Measurements from ENCODE around the gene BRPF3.
"Not testable (repeated sequence)": the region's sequence is repeated elsewhere in the genome, so short reads cannot be mapped to it uniquely, and the experiment has no call there.

Gene BRPF3

GRCh38 chr6:36200998-36201596 lies 4.6 kb downstream of the BRPF3 start:
- no peak for DNase-seq

GRCh38 chr6:36201612-36202011 lies 5.1 kb downstream of the BRPF3 start:
- no peak for DNase-seq

GRCh38 chr6:36202101-36202500 lies 5.6 kb downstream of the BRPF3 start:
- no peak for DNase-seq

GRCh38 chr6:36204068-36204753 lies 7.7 kb downstream of the BRPF3 start:
- peak; percentile 11 for DNase-seq

- DNase-seq = no peak
These were observed 10.6 kb downstream of the BRPF3 start for GRCh38 chr6:36207155-36207554.

GRCh38 chr6:36209606-36210005 lies 13.1 kb downstream of the BRPF3 start:
- DNase-seq = no peak

- no peak for DNase-seq
These were observed 13.6 kb downstream of the BRPF3 start for GRCh38 chr6:36210182-36210581.

GRCh38 chr6:36210886-36211595 lies 14.5 kb downstream of the BRPF3 start:
- no peak for DNase-seq

- no peak for DNase-seq
These were observed 20.0 kb downstream of the BRPF3 start for GRCh38 chr6:36216559-36216958.

- no peak for DNase-seq
These were observed 20.6 kb downstream of the BRPF3 start for GRCh38 chr6:36217188-36217587.

- no peak for DNase-seq
These were observed 21.4 kb downstream of the BRPF3 start for GRCh38 chr6:36217946-36218345.

GRCh38 chr6:36218516-36218915 lies 22.0 kb downstream of the BRPF3 start:
- DNase-seq = not testable (repeated sequence)

- DNase-seq = no peak
These were observed 22.5 kb downstream of the BRPF3 start for GRCh38 chr6:36219081-36219480.

- no peak for DNase-seq
These were observed 23.7 kb downstream of the BRPF3 start for GRCh38 chr6:36220226-36220625.

GRCh38 chr6:36221674-36222073 lies 25.1 kb downstream of the BRPF3 start:
- no peak for DNase-seq

GRCh38 chr6:36222924-36223323 lies 26.4 kb downstream of the BRPF3 start:
- no peak for DNase-seq

- DNase-seq = no peak
These were observed 27.2 kb downstream of the BRPF3 start for GRCh38 chr6:36223706-36224105.

- no peak for DNase-seq
These were observed 28.4 kb downstream of the BRPF3 start for GRCh38 chr6:36224918-36225461.

- DNase-seq = no peak
These were observed 30.0 kb downstream of the BRPF3 start for GRCh38 chr6:36226438-36227047.

GRCh38 chr6:36227379-36228228 lies 31.1 kb downstream of the BRPF3 start:
- DNase-seq = no peak

GRCh38 chr6:36229223-36229622 lies 32.7 kb downstream of the BRPF3 start:
- no peak for DNase-seq

- no peak for DNase-seq
These were observed 33.8 kb downstream of the BRPF3 start for GRCh38 chr6:36230371-36230770.

GRCh38 chr6:36232172-36232571 lies 35.6 kb downstream of the BRPF3 start:
- no peak for DNase-seq

Measured in stimulated activated naive CD4-positive, alpha-beta T cell treated with Interleukin-2 at 50 U/mL for 16 hours (primary cell).